Hepatocyte (in vitro differentiated cells): ENCODE data around the gene EMILIN1.

Experiments
- CTCF ChIP-seq: fragments of 200-600 bp; sonication (generic); IDR thresholded peaks from 2 replicates; pipeline ENCODE4 v1.5.1; 2016; ENCODE audit warnings: antibody characterized with exemption, mild to moderate bottlenecking; ENCODE audit not compliant: poor library complexity
- EZH2 ChIP-seq: fragments of 200-600 bp; sonication (generic); IDR thresholded peaks from 2 replicates; pipeline ENCODE4 v1.6.1; 2016; ENCODE audit warnings: antibody characterized with exemption, mild to moderate bottlenecking, borderline replicate concordance

GRCh38 chr2:27032495-27033252 lies 45.7 kb upstream of the EMILIN1 start, which contains the start of gene TMEM214:
- TF ChIP-seq CTCF (peak; percentile 6), EZH2 (no peak)
